HepG2 (cell line): Measurements from ENCODE around the gene TSPAN9. TPM values are rescaled to one million over a fixed set of nuclear protein-coding genes. Genes with fewer than 3 reads are reported as not detected.

Source experiments
- ATAC-seq: fragments of 200-7000 bp; cut with Tn5 transposase; 3 replicates; pipeline ENCODE4 v1.9.1; 2020; ENCODE audit warnings: mild to moderate bottlenecking, moderate library complexity
- BruUV-seq: library from RNA; stranded (reverse); fragments of 400-500 nt; replicated peaks from 2 replicates; lab custom pipeline; 2021; lab: Mats Ljungman, UMichigan
- CTCF ChIA-PET: fragments of 300-600 bp; formaldehyde crosslinking; extraction: SDS; loops from one replicate; lab custom pipeline; 2021; ENCODE audit warnings: low total read pairs, inconsistent platforms, low intra/inter-chr PET ratio; lab: Yijun Ruan, JAX
- POLR2A ChIA-PET: fragments of 350-600 bp; sonication (Branson Sonifier 250); formaldehyde crosslinking; loops from one replicate; lab custom pipeline; 2020; ENCODE audit warnings: antibody characterized with exemption, inconsistent platforms; lab: Yijun Ruan, JAX
- DNase-seq: peaks from one replicate; pipeline ENCODE4 v3.0.0-alpha.2; 2015; ENCODE audit warnings: low spot score
- FAIRE-seq: peaks from 3 replicates; lab custom pipeline; 2011; peaks lifted over from hg19 to GRCh38; lab: Jason Lieb, UNC
- H2AFZ ChIP-seq: one replicate; pipeline ENCODE4 v1.6.1; 2011; ENCODE audit warnings: low read length, inconsistent platforms
- H3K27ac ChIP-seq: fragments of 300-600 bp; 3 replicates; pipeline ENCODE4 v1.8.0; 2011; ENCODE audit warnings: mixed run types, mild to moderate bottlenecking, mixed read lengths, low read length, inconsistent platforms; ENCODE audit not compliant: insufficient read depth; ENCODE audit errors: extremely low read length
- H3K27me3 ChIP-seq, 2 experiments: fragments of 200-600 bp in 1 of 2; 2 replicates in 1 of 2; 3 replicates in 1 of 2; pipeline versions ENCODE4 v1.6.0 to v1.8.0; 2011; ENCODE audit warnings: low read length in 2 of 2, mild to moderate bottlenecking in 2 of 2, moderate library complexity in 2 of 2, inconsistent platforms in 1 of 2; ENCODE audit not compliant: insufficient read depth in 2 of 2, control insufficient read depth in 1 of 2
- H3K36me3 ChIP-seq, 2 experiments: fragments of 200-600 bp in 1 of 2; replicated peaks in 1 of 2; 2 replicates in 1 of 2; 3 replicates in 1 of 2; pipeline versions ENCODE4 v1.5.1 to v1.8.0; 2011; ENCODE audit warnings: low read length in 2 of 2, inconsistent platforms in 1 of 2; ENCODE audit not compliant: insufficient read depth in 2 of 2, control insufficient read depth in 1 of 2
- H3K4me1 ChIP-seq: 2 replicates; pipeline ENCODE4 v1.5.1; 2012; ENCODE audit warnings: low read length, inconsistent platforms; ENCODE audit not compliant: insufficient read depth
- H3K4me2 ChIP-seq: 2 replicates; pipeline ENCODE4 v1.6.0; 2011; ENCODE audit warnings: low read depth, low read length, inconsistent platforms
- H3K4me3 ChIP-seq, 3 experiments: fragments of 200-600 bp in 1 of 3; sonication (generic), shearing (Covaris generic) in 1 of 3; replicated peaks in 1 of 3; 2 replicates each; pipeline ENCODE4 v1.5.1; 2011 to 2016; ENCODE audit warnings: low read length in 3 of 3, inconsistent platforms in 2 of 3, low read depth in 2 of 3, mild to moderate bottlenecking in 2 of 3, control low read depth in 1 of 3, mixed read lengths in 1 of 3; ENCODE audit not compliant: insufficient read depth in 1 of 3
- H3K79me2 ChIP-seq: one replicate; pipeline ENCODE4 v1.6.1; 2011; ENCODE audit warnings: low read length, inconsistent platforms; ENCODE audit not compliant: insufficient read depth
- H3K9ac ChIP-seq: 2 replicates; pipeline ENCODE4 v1.6.0; 2011; ENCODE audit warnings: mild to moderate bottlenecking, low read depth, low read length, inconsistent platforms; ENCODE audit not compliant: insufficient read depth
- H3K9me3 ChIP-seq: 2 replicates; pipeline ENCODE4 v1.5.1; 2012; ENCODE audit warnings: mild to moderate bottlenecking, low read length
- H4K20me1 ChIP-seq: 2 replicates; pipeline ENCODE4 v1.6.0; 2011; ENCODE audit warnings: inconsistent platforms, mild to moderate bottlenecking, low read length, moderate library complexity; ENCODE audit not compliant: insufficient read depth
- DNMT3B ChIP-seq: conservative IDR thresholded peaks from 2 replicates; pipeline ENCODE4 v1.6.1; 2016; ENCODE audit warnings: missing biosample characterization, control low read depth
- GATAD2A ChIP-seq: IDR thresholded peaks from 2 replicates; pipeline ENCODE4 v1.6.1; 2016
- KDM3A ChIP-seq: IDR thresholded peaks from 2 replicates; pipeline ENCODE4 v1.6.1; 2018; ENCODE audit warnings: low read depth, missing compliant biosample characterization
- MIER3 ChIP-seq: IDR thresholded peaks from 2 replicates; pipeline ENCODE4 v1.6.1; 2016; ENCODE audit warnings: missing compliant biosample characterization, borderline replicate concordance
- MYC ChIP-seq: sonication (generic); formaldehyde crosslinking; IDR thresholded peaks from 2 replicates; pipeline ENCODE4 v1.9.0; 2021; ENCODE audit warnings: missing genetic modification reagents, borderline replicate concordance
- NR2F6 ChIP-seq, 2 experiments: IDR thresholded peaks; 2 replicates each; pipeline ENCODE4 v1.6.1; 2016; ENCODE audit warnings: antibody characterized with exemption in 1 of 2, mild to moderate bottlenecking in 1 of 2
- PHF20 ChIP-seq: sonication (generic); formaldehyde crosslinking; IDR thresholded peaks from 2 replicates; pipeline ENCODE4 v1.5.0; 2020; ENCODE audit warnings: mild to moderate bottlenecking, missing genetic modification reagents
- PLRG1 ChIP-seq: fragments of 450-650 bp; conservative IDR thresholded peaks from 2 replicates; pipeline ENCODE4 v1.6.1; 2016
- POGZ ChIP-seq: sonication (generic); formaldehyde crosslinking; IDR thresholded peaks from 2 replicates; pipeline ENCODE4 v1.4.0; 2020; ENCODE audit warnings: mild to moderate bottlenecking, missing genetic modification reagents
- PRPF4 ChIP-seq: fragments of 200-400 bp; formaldehyde crosslinking; IDR thresholded peaks from 2 replicates; pipeline ENCODE4 v1.6.1; 2016; ENCODE audit warnings: low read length, low read depth; ENCODE audit not compliant: poor library complexity, severe bottlenecking
- RBM22 ChIP-seq: fragments of 200-400 bp; formaldehyde crosslinking; optimal IDR thresholded peaks from 2 replicates; pipeline ENCODE3; 2017; ENCODE audit warnings: mild to moderate bottlenecking, low read length, moderate library complexity
- RFXAP ChIP-seq: sonication (generic); formaldehyde crosslinking; IDR thresholded peaks from 2 replicates; pipeline ENCODE4 v1.4.0; 2020; ENCODE audit warnings: missing genetic modification reagents, borderline replicate concordance
- ZBTB20 ChIP-seq: sonication (generic); formaldehyde crosslinking; IDR thresholded peaks from 2 replicates; pipeline ENCODE4 v1.8.1; 2023; ENCODE audit warnings: missing genetic modification reagents, low read depth, mild to moderate bottlenecking, borderline replicate concordance
- ZNF34 ChIP-seq: sonication (generic); formaldehyde crosslinking; IDR thresholded peaks from 2 replicates; pipeline ENCODE4 v1.4.0; 2020; ENCODE audit warnings: mild to moderate bottlenecking, missing genetic modification reagents, borderline replicate concordance
- ZNF569 ChIP-seq: sonication (generic); formaldehyde crosslinking; IDR thresholded peaks from 2 replicates; pipeline ENCODE4 v1.5.0; 2020; ENCODE audit warnings: mild to moderate bottlenecking, missing genetic modification reagents, moderate library complexity, borderline replicate concordance
- WGBS: methylation state at CpG from one replicate; pipeline ENCODE4 v1.1.6; 2017; ENCODE audit warnings: low lambda C conversion rate; 5-methylcytosine and 5-hydroxymethylcytosine counted together
- in situ Hi-C: cut with HindIII; loops from 2 replicates; pipeline ENCODE4 v1.10.0; 2017; ENCODE audit warnings: low pct_unique_long_range_greater_than_20kb; ENCODE audit not compliant: extremely low pct_ligation_motif_present
- intact Hi-C: fragments of 100-400 bp; cut with micrococcal nuclease; formaldehyde crosslinking; loops from one replicate; pipeline ENCODE4 v1.10.0; 2022; ENCODE audit not compliant: unreplicated experiment
- polyA plus RNA-seq, 8 experiments: library from polyadenylated mRNA; depleted of rRNA in 3 of 8; stranded (reverse) in 7 of 8; unstranded in 1 of 8; fragments of >200 nt; fragmentation: Illumina TruSeq in 4 of 8; extraction: Trizol in 4 of 8; gene quantifications; 2 replicates each; pipeline versions ENCODE4 v1.2.1 to v1.2.3, GENCODE V29; 2011 to 2016; ENCODE audit warnings: low read depth in 4 of 8, missing spikeins in 1 of 8, mixed read lengths in 1 of 8; ENCODE audit not compliant: insufficient read depth in 1 of 8
- total RNA-seq, 5 experiments: library from RNA; depleted of rRNA; stranded (reverse); fragments of >200 nt; fragmentation: Illumina TruSeq; extraction: Trizol; gene quantifications; 2 replicates each; pipeline ENCODE4 v1.2.3, GENCODE V29; 2016; ENCODE audit warnings: low read depth in 1 of 5
- TF ChIP-seq, protein P1 (sequence below): sonication (generic); formaldehyde crosslinking; IDR thresholded peaks from 2 replicates; pipeline ENCODE4 v1.5.0; 2020; ENCODE audit warnings: missing genetic modification reagents

The TSPAN9 gene
- total and polyA plus RNA-seq, 2 of the 13 experiments (the other 11 are each of a cell fraction or from before 2014, with no cell fraction given), result 18.1 to 42.3 TPM

DNA sequence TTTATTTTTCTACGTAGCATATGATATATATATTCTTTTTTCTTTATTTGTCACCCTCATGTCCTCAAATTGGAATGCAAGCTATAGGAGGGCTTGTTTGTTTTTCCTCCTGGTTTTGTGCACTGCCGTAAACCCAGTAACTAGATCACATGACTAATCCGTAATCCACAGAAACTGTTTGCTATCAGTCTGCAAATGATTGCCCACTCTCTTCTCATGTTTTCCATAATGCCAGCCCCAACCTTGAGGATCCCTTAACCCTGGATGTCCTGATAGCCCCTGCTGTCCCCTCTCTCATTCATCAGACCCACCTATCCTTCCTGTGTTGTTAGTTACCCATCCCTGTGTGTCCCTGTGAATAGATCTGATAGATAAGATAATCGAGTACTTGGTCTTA is 94.0 kb downstream of the TSPAN9 start (continued):
- TF ChIP-seq MIER3 (CRISPR knock-in tag) (no peak), PLRG1 (no peak)

DNA sequence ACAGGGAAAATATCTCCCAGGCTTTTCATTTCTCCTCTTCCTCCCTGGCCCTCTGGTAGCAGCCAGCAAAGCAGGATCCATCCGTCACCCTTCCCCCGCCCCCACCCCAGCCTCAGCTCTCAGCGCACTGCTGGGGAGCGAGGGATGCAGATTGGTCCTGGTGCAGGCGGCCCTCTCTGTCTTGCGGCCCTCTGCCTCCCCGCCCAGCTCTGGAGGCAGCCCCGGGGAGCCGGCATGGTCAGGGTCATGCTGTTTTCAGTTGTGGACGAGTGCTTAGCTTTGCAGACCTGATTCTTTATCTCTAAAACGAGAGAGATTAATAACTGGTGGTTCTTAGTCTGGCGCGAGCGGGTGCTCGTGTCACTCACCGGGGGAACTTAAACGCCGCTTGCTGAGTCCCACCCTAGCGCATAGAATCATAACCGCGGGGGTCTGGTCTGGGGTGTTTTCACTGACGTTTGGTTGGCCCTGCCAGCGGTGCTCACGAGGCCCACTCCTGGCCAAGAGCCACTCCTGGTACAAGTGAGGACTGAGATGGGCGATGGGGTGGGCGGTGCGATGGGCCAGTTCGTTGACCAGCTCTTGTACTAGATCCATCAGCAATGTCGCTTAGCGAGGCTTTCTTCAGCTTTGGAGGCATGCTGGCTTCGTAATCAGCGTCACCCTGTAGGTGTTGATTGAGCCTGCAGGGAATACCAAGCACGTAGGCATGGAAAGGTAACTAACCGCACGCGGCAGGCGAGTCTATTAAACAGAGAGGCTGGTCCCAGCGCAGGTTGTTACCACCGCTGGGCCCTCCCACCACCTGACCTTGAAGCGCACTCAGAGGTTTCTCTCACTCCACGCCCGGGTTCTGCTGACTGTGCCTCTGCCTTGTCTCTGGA is 95.2 kb downstream of the TSPAN9 start:
- Histone ChIP-seq H3K79me2 (no peaks in the 10 kb centered on the region), H4K20me1 (no peaks in the 10 kb centered on the region), H3K4me3 (no peak overlapping the region), H3K4me1 (peaks cover 12% of the 10 kb centered on the region), H3K36me3 (no peaks in the 10 kb centered on the region; a peak in 2 of 5 replicates), H3K27ac (no peak overlapping the region), H3K9ac (no peak overlapping the region), H3K9me3 (no peaks in the 10 kb centered on the region), H3K27me3 (no peaks in the 10 kb centered on the region), H2AFZ (no peak overlapping the region), H3K4me2 (no peak overlapping the region)
- no TSS peak for BruUV-seq
- DNase-seq (no peak), ATAC-seq (no peak), FAIRE-seq (no peak)
- POLR2A ChIA-PET, result no interaction called here
- TF ChIP-seq, protein P1, sequence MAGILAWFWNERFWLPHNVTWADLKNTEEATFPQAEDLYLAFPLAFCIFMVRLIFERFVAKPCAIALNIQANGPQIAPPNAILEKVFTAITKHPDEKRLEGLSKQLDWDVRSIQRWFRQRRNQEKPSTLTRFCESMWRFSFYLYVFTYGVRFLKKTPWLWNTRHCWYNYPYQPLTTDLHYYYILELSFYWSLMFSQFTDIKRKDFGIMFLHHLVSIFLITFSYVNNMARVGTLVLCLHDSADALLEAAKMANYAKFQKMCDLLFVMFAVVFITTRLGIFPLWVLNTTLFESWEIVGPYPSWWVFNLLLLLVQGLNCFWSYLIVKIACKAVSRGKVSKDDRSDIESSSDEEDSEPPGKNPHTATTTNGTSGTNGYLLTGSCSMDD (CRISPR knock-in tag), result no peak
- TF ChIP-seq RFXAP (CRISPR knock-in tag), result no peak
- no peak for TF ChIP-seq GATAD2A (CRISPR knock-in tag)
- TF ChIP-seq DNMT3B (CRISPR knock-in tag), result no peak
- TF ChIP-seq PHF20 (CRISPR knock-in tag), result no peak
- no peak for TF ChIP-seq ZNF34 (CRISPR knock-in tag)
- TF ChIP-seq MYC, result no peak
- no peak for TF ChIP-seq POGZ (CRISPR knock-in tag)
- no peak for TF ChIP-seq NR2F6 (IDR thresholded peaks at IDR 0.05)
- no peak for TF ChIP-seq NR2F6 (CRISPR knock-in tag; IDR thresholded peaks at IDR 0.05)
- no peak for TF ChIP-seq KDM3A (CRISPR knock-in tag)
- no peak for TF ChIP-seq ZNF569 (CRISPR knock-in tag)
- TF ChIP-seq RBM22, result no peak
- no peak for TF ChIP-seq ZBTB20 (CRISPR knock-in tag)
- TF ChIP-seq PRPF4, result no peak
- CTCF ChIA-PET, result no interaction called here
- intact Hi-C loops (no loop called here), in situ Hi-C loops (no loop called here)
- WGBS, result 95% methylated on average over 40 of the region's 42 CpGs
